ENCODE data around the gene CARNS1.

The CARNS1 gene

GRCh38 chr11:67436459-67437081 lies 21.1 kb downstream of the CARNS1 start:
- DNase-seq (ENCODE audit: extremely low read depth, low read depth), result no peak
- TF ChIP-seq CTCF (IDR thresholded peaks at IDR 0.05; ENCODE audit: low read depth, low read length, missing control alignments), result no peak
- no peak overlapping the region for H3K4me3 ChIP-seq (replicated peaks; ENCODE audit: low read depth, low read length)

GRCh38 chr11:67437082-67437808 lies 21.8 kb downstream of the CARNS1 start, which contains the start of gene PTPRCAP:
Gene PTPRCAP (minus strand): TSS chr11:67437682. CDS start chr11:67437619, 63 bp downstream.
- no peak for TF ChIP-seq CTCF (IDR thresholded peaks at IDR 0.05; ENCODE audit: low read depth, low read length, missing control alignments)
- no peak within 1 kb of the TSS for H3K4me3 ChIP-seq (replicated peaks; ENCODE audit: low read depth, low read length)
- DNase-seq (ENCODE audit: extremely low read depth, low read depth), result no peak

GRCh38 chr11:67437809-67438157 lies 22.3 kb downstream of the CARNS1 start:
- H3K4me3 ChIP-seq (replicated peaks; ENCODE audit: low read depth, low read length), result no peak overlapping the region
- TF ChIP-seq CTCF (IDR thresholded peaks at IDR 0.05; ENCODE audit: low read depth, low read length, missing control alignments), result no peak
- no peak for DNase-seq (ENCODE audit: extremely low read depth, low read depth)

GRCh38 chr11:67438158-67438902 lies 22.9 kb downstream of the CARNS1 start:
- no peak for TF ChIP-seq CTCF (IDR thresholded peaks at IDR 0.05; ENCODE audit: low read depth, low read length, missing control alignments)
- DNase-seq (ENCODE audit: extremely low read depth, low read depth), result no peak
- H3K4me3 ChIP-seq (replicated peaks; ENCODE audit: low read depth, low read length), result no peak overlapping the region

GRCh38 chr11:67439321-67440228 lies 24.1 kb downstream of the CARNS1 start:
- TF ChIP-seq CTCF (IDR thresholded peaks at IDR 0.05; ENCODE audit: low read depth, low read length, missing control alignments), result peak; percentile 5
- H3K4me3 ChIP-seq (replicated peaks; ENCODE audit: low read depth, low read length), result no peak overlapping the region
- no peak for DNase-seq (ENCODE audit: extremely low read depth, low read depth)

All from HFF-Myc (cell line).